ENCODE measurements around the gene NRG3.

NRG3 gene

GRCh38 chr10:81848931-81849330 is 26.1 kb upstream of the NRG3 start:
- no peak overlapping the region for H3K4me3 ChIP-seq (ENCODE audit: low read depth, low read length)
- no peak for DNase-seq (ENCODE audit: low read depth)
- TF ChIP-seq CTCF (IDR thresholded peaks at IDR 0.05; ENCODE audit: low read depth, low read length, missing control alignments) = no peak

- no peak overlapping the region for H3K4me3 ChIP-seq (ENCODE audit: low read depth, low read length)
- DNase-seq (ENCODE audit: low read depth) = no peak
- TF ChIP-seq CTCF (IDR thresholded peaks at IDR 0.05; ENCODE audit: low read depth, low read length, missing control alignments) = no peak
These were observed 12.4 kb upstream of the NRG3 start for GRCh38 chr10:81862596-81862995.

- no peak for TF ChIP-seq CTCF (IDR thresholded peaks at IDR 0.05; ENCODE audit: low read depth, low read length, missing control alignments)
- no peak for DNase-seq (ENCODE audit: low read depth)
- no peak overlapping the region for H3K4me3 ChIP-seq (ENCODE audit: low read depth, low read length)
These were observed 11.2 kb upstream of the NRG3 start for GRCh38 chr10:81863771-81864170.

- no peak for TF ChIP-seq CTCF (IDR thresholded peaks at IDR 0.05; ENCODE audit: low read depth, low read length, missing control alignments)
- no peak overlapping the region for H3K4me3 ChIP-seq (ENCODE audit: low read depth, low read length)
- no peak for DNase-seq (ENCODE audit: low read depth)
These were observed 9.4 kb upstream of the NRG3 start for GRCh38 chr10:81865581-81865980.

- DNase-seq (ENCODE audit: low read depth) = no peak
These were observed 8.2 kb upstream of the NRG3 start for GRCh38 chr10:81866753-81867152.

GRCh38 chr10:81870472-81870871 is 4.5 kb upstream of the NRG3 start:
- TF ChIP-seq CTCF (IDR thresholded peaks at IDR 0.05; ENCODE audit: low read depth, low read length, missing control alignments) = no peak
- no peak for DNase-seq (ENCODE audit: low read depth)
- H3K4me3 ChIP-seq (ENCODE audit: low read depth, low read length) = no peak overlapping the region

More at GRCh38 chr10:81866753-81867152, 8.2 kb upstream of the NRG3 start:
- H3K4me3 ChIP-seq (ENCODE audit: low read depth, low read length) = no peak overlapping the region
- TF ChIP-seq CTCF (IDR thresholded peaks at IDR 0.05; ENCODE audit: low read depth, low read length, missing control alignments) = no peak

- no peak overlapping the region for H3K4me3 ChIP-seq (ENCODE audit: low read depth, low read length)
- no peak for DNase-seq (ENCODE audit: low read depth)
- TF ChIP-seq CTCF (IDR thresholded peaks at IDR 0.05; ENCODE audit: low read depth, low read length, missing control alignments) = no peak
These were observed 3.4 kb upstream of the NRG3 start for GRCh38 chr10:81871558-81871957.

Measured in GM12864 (cell line).